Measurements from ENCODE around the gene TSPAN18. TPM values are rescaled to one million over a fixed set of nuclear protein-coding genes. Genes with fewer than 3 reads are reported as not detected.

The TSPAN18 gene
- polyA plus RNA-seq, 3 donors = 48.8 to 58.2 (median 58.0) TPM

DNA sequence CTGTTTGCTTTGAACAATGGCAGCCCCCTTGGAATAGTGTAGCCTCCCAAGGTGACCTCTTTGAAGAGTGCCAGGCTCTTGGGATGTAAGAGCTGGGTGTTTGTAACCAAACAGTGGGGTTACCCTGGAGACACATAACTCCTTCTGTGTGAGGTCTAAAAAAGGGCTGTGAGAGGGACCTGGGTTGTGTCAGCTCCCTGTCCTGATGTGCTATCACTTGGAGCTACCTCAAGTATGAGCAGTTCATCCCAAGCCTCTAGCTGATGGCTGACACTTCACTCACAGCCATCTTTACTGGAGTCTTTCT lies 40.2 kb downstream of the TSPAN18 start:
- DNase-seq (ENCODE audit: extremely low read depth in 1 of 11, low read depth in 9 of 11, low spot score in 4 of 11) = no peak

DNA sequence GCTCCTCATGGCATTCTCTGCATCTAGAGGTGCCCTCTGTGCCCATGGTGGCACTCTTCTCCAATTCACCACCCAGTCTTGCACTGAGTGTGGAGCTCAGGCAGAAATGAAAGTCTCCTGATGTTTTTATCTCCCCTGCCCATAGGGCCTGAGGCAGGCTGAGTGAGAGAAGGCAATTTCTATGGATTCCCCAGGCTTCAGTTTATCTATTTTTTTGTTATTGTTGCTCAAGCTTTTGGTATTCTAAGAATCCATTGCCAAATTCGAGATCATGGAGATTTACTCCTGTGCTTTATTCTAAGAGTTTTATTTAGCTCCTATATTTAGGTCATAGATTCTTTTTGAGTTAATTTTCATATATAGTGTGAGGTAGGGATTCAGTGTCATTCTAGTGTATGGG lies 40.7 kb downstream of the TSPAN18 start:
- no peak for DNase-seq (ENCODE audit: extremely low read depth in 1 of 11, low read depth in 9 of 11, low spot score in 4 of 11)

DNA sequence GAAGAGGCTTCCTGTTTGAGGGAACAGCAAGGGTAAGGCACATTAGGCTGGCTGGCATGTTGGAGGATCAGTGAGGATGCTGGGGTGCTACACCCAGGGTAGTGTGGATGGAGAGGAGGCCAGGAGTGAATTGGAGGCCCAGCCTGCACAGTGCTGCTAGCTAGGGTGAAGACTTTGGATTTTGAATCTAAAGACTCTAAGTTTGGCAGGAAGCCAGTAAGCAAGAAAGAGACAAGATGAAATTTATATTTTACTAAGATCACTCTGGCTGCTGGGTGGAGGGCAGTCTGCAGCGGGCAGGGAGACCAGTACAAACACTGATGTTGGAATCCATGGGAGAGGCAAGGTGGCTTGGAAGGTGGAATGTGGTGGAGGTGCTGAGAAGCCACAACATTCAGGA lies 43.6 kb downstream of the TSPAN18 start:
- no peak for DNase-seq (ENCODE audit: extremely low read depth in 1 of 11, low read depth in 9 of 11, low spot score in 4 of 11)

DNA sequence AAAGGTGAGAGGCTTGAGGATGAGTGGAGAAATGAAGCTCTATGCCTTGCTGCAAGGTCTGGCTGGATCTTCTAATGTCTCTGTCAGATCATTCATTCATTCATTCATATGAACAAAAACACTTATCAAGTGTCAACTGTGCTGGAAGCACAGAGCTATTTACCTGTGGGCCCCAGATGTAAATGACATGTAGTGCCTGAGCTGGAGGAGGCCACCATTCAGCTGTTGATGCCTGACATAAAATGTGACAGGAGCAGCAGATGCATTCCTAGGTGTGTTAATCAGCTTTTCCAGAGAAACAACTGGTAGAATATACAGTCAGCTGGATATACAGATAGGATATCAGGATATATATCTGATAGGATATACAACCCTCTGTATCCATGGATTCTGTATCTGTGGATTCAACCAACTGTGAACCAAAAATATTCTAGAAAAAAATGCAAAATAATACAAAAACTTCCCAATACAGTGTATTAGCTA lies 44.5 kb downstream of the TSPAN18 start:
- DNase-seq (ENCODE audit: extremely low read depth in 1 of 11, low read depth in 9 of 11, low spot score in 4 of 11) = no peak

DNA sequence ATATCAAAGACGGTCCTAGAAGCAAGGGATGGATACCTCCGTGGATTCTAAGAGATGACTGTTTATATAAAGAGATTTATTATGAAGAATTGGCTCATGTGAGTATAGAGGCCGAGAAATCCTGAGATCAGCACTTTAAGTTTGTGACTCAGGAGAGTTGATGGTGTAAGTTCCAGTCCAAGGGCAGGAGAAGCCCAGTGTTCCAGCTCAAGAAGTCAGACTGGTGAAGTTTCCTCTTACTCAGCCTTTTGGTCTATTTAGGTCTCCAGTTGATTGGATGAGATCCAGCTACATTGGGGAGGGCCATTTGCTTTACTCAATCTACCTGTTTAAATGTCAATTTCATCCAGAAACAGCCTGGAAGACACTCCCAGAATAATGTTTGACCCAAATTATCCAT lies 45.1 kb downstream of the TSPAN18 start:
- DNase-seq (ENCODE audit: extremely low read depth in 1 of 11, low read depth in 9 of 11, low spot score in 4 of 11) = no peak

DNA sequence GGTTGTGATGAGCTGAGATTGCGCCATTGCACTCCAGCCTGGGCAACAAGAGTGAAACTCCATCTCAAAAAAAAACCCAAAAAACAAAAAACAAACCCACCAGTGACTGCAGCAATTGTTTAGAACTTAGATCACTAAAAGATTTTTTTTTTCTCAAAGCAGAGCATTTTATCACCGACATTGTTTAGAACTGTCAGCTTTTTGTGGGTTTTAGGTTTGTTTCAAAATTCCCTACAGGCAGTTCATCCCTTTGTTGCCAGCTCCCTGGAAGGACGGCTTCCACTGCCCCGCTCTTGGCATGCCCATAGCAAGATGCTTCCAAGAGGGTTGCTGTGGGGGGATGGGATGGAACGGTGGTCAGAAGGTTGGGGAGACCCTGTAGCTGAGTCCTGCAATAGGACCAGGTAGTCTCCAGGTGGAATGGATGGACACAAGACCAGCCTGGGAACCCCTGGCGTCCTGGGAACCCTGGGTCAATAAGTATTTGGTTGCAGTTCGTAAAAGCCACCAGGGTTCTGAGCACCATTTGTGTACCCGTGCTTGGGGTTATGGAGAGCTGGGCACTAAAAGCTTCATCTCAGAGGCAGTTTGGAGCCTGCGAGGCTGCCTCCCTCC lies 46.7 kb downstream of the TSPAN18 start:
- DNase-seq (ENCODE audit: extremely low read depth in 1 of 11, low read depth in 9 of 11, low spot score in 4 of 11) = no peak

DNA sequence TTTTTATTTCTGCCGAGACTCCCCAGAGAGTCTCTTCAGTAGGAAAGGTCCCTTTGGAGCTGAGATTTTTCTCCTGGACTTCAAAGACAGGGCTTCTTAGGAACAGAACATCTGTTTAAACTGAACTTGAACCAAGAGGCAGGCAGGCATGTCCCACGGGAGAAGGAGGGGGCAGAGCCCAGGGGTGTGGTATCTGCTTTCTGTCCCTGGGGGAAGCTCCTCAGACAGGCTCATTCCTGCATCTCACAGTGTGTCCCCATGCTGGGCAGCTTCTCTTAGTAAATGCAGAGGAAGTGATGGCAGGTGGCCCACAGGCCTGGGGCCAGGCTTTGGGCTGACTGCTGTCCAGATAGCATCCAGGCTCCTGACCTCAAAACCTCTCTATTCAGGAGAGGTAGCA lies 47.3 kb downstream of the TSPAN18 start:
- no peak for DNase-seq (ENCODE audit: extremely low read depth in 1 of 11, low read depth in 9 of 11, low spot score in 4 of 11)

DNA sequence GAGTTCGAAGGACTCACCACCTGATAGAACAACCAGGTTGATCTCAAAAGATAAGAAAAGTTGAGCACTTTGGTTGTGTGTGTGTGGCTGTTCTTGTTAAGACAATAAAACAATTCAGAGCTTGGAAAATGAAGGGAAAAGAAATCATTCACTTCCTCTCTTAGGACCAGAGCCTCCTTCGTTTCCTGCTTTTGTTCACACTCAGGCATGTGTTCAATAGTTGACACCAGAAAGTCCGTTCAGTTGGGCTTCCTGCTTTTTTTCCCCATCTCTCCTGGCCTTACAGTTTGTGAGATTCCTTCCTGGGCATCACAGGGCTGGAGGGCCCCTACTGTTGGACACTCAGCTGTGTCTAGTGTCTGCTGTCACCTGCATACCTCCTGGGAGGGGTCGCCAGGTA lies 48.0 kb downstream of the TSPAN18 start:
- DNase-seq (ENCODE audit: extremely low read depth in 1 of 11, low read depth in 9 of 11, low spot score in 4 of 11) = no peak

DNA sequence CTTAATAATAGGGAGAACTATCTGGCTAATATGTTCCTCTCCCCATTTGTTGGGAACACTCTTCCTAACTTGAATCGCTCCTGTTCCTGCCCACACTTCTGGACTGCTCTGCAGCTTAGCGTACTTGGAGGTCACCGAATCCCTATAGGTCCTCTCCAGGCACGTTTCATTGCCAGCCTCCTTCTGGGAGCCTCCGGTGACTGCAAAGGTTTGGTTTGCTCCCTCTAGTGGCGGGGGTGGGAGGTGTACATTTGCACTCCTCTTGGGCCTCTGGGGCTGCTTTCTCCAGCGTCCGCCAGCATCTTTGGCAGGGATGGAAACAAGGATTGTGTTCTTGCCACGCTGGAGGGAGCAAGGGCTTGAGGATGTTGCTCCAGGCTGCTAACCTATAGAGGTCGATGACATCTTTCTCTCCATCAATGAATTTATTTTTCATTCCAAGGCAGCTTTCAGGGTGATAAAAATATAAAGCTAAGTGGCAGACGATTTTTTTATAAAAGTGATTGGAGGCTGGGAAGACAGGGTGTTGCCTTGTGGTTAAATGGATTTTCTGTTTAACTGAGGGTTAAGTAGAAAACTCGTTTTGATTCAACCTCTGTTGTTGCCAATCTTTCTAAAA lies 48.7 kb downstream of the TSPAN18 start:
- DNase-seq (ENCODE audit: extremely low read depth in 1 of 11, low read depth in 9 of 11, low spot score in 4 of 11) = no peak

DNA sequence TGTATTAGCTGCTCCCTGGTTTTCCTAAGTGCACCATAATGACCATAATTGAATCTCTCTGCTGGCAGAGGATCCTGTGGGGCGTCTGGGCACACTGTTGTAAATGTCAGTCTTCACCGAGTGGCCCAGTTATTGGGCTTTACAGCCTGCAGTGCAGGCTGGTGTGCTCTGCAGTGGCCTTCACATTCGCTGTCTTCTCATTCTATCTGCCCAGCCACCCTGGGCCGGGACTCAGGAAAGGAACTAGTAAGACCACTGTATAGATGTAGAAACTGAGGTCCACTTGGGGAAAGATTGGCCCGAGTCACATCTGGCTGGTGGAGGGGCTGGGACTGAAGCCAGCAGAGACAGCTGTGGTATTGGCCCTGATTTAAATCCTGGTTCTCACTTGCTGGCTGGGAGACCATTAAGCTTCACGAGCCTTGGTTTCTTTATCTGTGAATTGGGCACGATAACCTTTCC lies 49.3 kb downstream of the TSPAN18 start:
- no peak for DNase-seq (ENCODE audit: extremely low read depth in 1 of 11, low read depth in 9 of 11, low spot score in 4 of 11)

DNA sequence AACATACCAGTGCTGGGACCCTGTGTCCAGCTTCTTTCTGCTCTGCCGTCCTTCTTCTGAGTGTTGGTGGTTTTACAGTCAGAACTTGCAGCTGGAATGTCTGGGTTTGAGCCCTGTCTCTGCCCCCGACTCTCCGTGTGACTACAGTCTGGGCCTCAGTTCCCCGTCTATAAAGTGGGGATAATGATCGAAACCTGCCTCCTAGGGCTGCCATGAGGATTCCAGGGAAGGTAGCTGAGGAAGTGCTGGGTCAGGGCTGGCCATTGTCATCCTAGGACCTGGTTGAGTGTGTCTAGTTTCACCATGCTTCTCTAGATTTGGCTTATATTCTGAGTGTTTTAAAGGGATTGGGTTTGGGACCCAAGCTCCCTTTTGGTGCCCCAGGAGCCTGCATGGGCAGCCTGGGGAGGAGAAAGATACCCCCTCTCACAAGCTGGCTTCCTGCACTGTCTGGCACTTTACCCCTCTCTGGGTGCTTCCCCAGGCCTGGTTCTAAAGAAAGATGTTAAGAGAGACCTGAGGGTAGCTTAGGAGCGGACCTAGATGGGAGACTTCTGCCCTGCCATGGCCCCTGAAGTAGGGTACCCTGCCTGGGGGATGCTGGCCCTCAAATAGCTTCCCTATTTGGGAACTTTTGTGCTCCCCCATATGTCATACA lies 49.9 kb downstream of the TSPAN18 start:
- no peak for DNase-seq (ENCODE audit: extremely low read depth in 1 of 11, low read depth in 9 of 11, low spot score in 4 of 11)

DNA sequence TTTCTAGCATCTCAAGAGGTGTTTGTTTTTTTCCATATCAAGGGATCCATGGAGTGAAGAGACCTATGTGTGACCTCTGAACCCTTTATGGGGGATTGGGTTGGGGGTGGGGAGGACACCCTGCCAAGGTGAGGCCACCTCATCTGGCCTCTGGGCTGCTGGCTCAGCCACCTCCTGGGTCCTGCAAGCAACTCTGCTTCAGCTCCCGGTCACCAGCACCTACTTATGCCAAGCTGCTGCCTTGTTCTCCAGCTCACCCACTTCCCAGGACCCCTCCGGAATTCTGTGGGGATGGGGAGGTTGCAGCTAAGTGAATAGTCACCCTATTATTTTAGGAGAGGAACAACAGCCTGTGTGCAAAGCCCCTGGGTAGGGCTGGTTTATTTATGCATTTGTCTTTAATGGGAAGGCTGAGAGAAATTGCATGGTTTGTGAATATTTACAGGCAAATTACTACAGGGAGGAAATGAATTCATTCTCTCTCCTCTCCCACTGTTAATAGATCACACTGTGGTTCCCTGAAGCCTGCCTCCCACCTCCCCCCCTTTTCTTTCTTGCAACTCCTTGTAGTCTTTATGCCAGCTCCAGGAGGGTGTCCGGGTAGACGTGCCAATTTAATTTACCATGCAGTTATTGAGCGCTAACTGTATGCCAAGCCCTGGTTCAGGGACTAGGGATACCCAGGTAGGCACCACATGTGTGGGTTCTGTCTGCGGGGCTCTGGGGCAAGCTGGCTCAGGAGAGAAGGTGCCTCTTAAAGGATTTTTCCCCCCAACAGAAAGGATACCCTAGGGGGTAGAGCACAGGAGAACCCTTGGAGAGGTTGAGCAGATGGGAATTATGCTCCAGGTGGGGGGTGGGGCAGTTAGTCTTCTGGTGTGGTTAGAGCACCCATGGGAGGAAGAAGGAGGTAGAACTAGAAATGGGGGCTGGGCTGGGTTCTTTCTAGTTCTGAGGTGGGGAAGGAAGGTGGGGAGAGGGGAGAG lies 50.7 kb downstream of the TSPAN18 start:
- no peak for DNase-seq (ENCODE audit: extremely low read depth in 1 of 11, low read depth in 9 of 11, low spot score in 4 of 11)

DNA sequence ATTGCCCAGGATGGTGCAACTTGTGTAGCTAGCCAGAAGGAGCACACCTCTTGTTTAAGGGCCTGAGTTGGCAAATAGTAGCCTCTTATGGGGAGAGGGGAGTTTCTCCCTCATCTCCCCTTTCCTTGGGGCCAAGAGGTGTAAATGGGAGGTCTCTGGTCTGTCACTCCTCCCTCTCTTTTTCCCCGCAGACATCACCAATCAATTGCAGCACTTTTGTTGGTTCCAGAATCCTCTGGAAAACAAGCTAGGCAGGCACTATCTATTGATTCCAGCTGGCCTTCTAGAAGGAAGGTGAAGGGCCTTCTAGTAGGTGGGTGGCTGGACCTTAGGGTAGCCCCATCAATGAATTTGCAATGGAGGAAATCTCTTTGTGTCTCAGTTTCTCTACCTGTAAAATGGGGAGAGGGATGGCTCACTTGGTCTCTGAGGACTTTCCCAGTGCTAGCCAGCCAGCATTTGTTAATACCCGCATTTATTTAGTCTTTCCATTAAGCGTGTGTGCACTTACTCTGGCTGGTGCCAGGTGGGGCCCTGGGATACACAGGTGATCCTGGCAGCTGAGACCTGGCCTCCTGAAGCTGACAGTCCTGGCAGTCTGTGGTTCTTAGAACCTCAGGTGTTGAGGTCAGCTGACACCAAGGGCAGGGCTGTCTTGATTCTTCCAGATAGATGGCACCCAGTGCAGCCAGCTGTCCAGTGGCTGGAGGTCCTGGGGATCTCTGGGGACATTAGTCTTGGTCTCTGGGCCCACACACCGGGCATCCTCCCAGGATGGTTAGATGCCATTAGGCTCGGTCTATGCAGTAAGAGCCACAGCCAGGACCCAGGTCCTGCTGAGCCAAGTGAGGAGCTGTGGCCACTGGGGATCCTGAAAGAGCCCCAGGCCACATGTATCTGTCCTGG lies 51.7 kb downstream of the TSPAN18 start:
- DNase-seq (ENCODE audit: extremely low read depth in 1 of 11, low read depth in 9 of 11, low spot score in 4 of 11) = no peak

DNA sequence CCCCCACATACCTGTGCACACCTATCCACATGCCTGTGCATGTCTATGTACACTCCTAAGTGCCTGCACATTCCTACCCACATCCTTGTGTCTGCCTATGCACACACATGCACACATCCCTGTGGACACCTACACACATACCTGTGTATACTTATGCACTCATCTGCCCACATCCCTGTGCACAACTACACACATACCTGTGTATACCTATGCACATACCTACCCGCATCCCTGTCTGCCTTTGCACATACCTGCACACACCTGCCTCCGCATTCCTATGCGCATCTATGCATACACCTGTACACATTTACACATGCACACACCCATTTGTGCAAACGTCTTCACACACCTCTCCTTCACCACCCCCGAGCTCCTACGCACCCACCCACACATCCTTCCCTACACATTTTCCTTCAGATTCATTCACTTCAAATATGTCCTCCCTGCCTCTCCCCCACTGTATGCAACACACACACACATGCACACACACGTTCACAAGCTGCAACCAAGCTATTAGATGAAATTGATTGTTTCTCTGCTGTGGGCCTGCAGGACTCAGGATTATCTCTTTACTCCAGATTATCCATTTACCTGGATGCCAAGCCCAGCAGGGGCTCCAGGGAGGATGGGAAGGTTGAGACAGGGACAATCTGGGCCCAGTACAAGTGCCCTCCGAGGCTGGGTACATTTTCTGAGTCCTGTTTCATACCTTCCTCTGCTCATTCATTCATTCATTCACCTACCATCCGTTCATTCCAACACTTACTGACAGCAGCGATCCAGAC lies 53.2 kb downstream of the TSPAN18 start:
- no peak for DNase-seq (ENCODE audit: extremely low read depth in 1 of 11, low read depth in 9 of 11, low spot score in 4 of 11)

DNA sequence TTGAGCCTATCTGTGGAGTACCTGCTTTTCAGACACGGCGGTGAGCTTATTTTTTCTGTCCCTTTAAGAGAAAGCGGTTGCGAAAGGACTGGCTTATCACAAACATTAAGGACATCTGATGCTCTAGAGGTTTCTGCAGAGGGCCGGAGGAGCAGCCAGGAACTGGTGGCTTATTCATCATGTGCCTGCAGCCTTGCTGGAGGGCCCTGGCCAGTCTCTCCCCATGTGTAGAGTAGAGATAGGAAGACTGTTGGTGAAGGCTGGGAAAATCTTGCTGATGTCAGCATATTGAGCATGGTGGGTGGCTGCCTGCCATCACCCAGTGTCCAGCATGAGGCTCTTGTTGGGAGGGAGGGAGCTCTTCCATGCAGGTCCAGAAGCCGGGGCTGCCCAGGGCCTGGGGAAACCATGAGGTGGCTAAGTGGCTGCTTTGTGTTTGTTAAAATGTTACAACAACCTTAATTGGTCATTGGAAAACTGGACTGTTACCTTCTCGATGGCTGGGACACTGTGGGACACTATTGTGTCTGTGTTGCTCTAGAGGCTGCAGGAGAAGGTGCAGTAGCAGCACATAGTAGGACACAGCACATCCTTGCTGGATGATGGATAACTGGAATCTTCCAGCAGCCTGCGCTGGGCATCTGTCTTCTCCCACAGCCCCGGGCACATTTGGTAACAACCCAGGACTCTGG lies 54.3 kb downstream of the TSPAN18 start:
- no peak for DNase-seq (ENCODE audit: extremely low read depth in 1 of 11, low read depth in 9 of 11, low spot score in 4 of 11)

DNA sequence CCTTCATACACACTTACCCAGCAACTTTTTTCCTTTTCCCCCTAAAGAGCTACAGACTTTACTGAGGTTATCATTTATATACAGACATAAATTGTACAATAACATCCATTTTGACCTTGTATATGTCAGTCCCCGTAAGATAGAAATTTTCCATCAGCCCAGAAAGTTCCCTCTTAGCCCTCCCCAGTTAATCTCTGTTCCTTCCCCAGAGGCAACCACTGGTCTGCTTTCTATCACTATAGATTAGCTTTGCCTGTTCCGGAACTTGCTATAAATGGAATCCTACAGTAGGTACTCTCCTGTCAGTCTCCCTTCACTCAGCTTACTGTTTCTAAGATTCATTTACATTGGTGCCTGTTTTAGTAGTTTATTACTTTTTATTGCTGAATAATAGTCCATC lies 54.9 kb downstream of the TSPAN18 start:
- DNase-seq (ENCODE audit: extremely low read depth in 1 of 11, low read depth in 9 of 11, low spot score in 4 of 11) = no peak

DNA sequence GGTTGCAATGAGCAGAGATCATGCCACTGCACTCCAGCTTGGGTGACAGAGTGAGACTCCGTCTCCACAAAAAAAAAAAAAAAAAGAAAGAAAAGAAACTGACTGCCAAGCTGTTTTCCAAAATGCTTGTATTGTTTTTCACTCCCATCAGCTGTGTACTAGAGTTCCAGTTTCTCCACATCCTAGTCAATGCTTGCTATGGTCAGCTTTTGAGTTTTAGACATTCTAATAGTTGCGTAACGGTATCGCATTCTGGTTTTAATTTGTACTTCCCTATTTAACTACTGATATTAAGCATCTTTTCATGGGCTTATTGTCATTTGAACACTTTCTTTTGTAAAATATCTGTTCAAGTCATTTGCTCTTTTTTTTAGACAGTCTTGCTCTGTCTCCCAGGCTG lies 55.7 kb downstream of the TSPAN18 start:
- DNase-seq (ENCODE audit: extremely low read depth in 1 of 11, low read depth in 9 of 11, low spot score in 4 of 11) = no peak

Measured in renal cortex interstitium (tissue), 11 donors.